Sigmoid colon (tissue), 7 donors: ENCODE results near the gene BCCIP. TPM values are rescaled to one million over a fixed set of nuclear protein-coding genes. Genes with fewer than 3 reads are reported as not detected.

Experiments
- DNase-seq: peaks from one replicate; pipeline ENCODE4 v3.0.0-alpha.2; 2019
- H3K27ac ChIP-seq, 4 donors: fragments of 200-600 bp; sonication (generic); one replicate each; pipeline ENCODE4 v1.5.1; 2016 to 2019; ENCODE audit warnings: mild to moderate bottlenecking in 1 of 4
- H3K27me3 ChIP-seq, 3 donors: fragments of 200-600 bp; sonication (generic); one replicate each; pipeline ENCODE4 v1.5.1; 2019; ENCODE audit warnings: mild to moderate bottlenecking in 1 of 3
- H3K36me3 ChIP-seq, 4 donors: fragments of 200-600 bp; sonication (generic); one replicate each; pipeline ENCODE4 v1.5.1; 2016 to 2019
- H3K4me1 ChIP-seq, 4 donors: fragments of 200-600 bp; sonication (generic); one replicate each; pipeline ENCODE4 v1.5.1; 2017 to 2019
- H3K4me3 ChIP-seq, 4 donors: fragments of 200-600 bp; sonication (generic); one replicate each; pipeline ENCODE4 v1.5.1; 2017 to 2019; ENCODE audit warnings: mild to moderate bottlenecking in 2 of 4, moderate library complexity in 1 of 4
- H3K9me3 ChIP-seq, 4 donors: fragments of 200-600 bp in 3 of 4; sonication (generic) in 3 of 4; one replicate each; pipeline versions ENCODE4 v1.5.1 to v1.6.1; 2013 to 2019
- EP300 ChIP-seq, 4 donors: sonication (generic); formaldehyde crosslinking; IDR thresholded peaks; one replicate each; pipeline ENCODE4 v1.6.1; 2017; ENCODE audit warnings: antibody characterized with exemption in 4 of 4
- POLR2A ChIP-seq, 2 donors: fragments of 450-650 bp; IDR thresholded peaks; one replicate each; pipeline ENCODE4 v1.6.1; 2016; ENCODE audit warnings: antibody characterized with exemption in 2 of 2, mild to moderate bottlenecking in 2 of 2, moderate library complexity in 2 of 2
- POLR2AphosphoS5 ChIP-seq, 4 donors: sonication (generic); formaldehyde crosslinking; IDR thresholded peaks; one replicate each; pipeline ENCODE4 v1.6.1; 2017; ENCODE audit warnings: antibody characterized with exemption in 4 of 4
- WGBS, 2 donors: extraction: QIAGEN DNeasy Blood & Tissue Kit; methylation state at CpG; one replicate each; pipeline ENCODE4 v1.1.7; 2013; 5-methylcytosine and 5-hydroxymethylcytosine counted together
- intact Hi-C: fragments of 100-400 bp; cut with DNase I; formaldehyde crosslinking; loops from one replicate; pipeline ENCODE4 v1.15.1; 2023
- polyA plus RNA-seq, 3 donors: library from polyadenylated mRNA; stranded (reverse); fragments of 200-250 nt; gene quantifications; one replicate each; pipeline ENCODE4 v1.2.3, GENCODE V29; 2013
- total RNA-seq, 4 donors: library from RNA; depleted of rRNA; stranded (reverse); fragments of >200 nt; gene quantifications; one replicate each; pipeline ENCODE4 v1.1.0, GENCODE V29; 2016
- TF ChIP-seq, protein P1 (sequence below), 4 experiments: fragments of 450-650 bp in 3 of 4; fragments of 200-600 bp in 1 of 4; IDR thresholded peaks; one replicate each; pipeline ENCODE4 v1.5.1; 2016 to 2019; ENCODE audit warnings: antibody characterized with exemption in 4 of 4, mild to moderate bottlenecking in 3 of 4, moderate library complexity in 2 of 4
- donor health status: healthy with polysubstance abuse.
- donor health status: Bipolar disorder and iron deficiency.
- donor health status: healthy.

Gene BCCIP
- total and polyA plus RNA-seq, 7 donors = 37.7 to 61.4 (median 49.9) TPM

DNA sequence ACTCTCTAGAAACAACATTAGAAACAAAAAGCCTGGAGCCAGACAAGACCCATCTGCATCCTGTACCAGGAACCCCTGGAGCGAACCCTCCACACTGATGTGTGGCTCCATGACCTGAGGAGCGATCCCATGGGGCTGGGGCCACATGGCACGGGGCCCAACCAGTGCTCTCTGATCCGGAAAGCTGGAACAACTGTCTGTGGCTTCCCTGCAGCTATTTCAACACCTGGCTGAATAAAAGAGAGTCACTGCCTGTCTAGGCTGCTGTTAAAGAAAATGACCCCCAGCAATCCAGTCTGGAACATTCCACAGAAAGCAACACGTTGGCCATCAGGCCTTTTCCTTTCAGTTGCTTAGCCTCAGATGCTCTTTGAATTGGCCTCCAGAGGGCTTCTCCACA is 21.2 kb upstream of the BCCIP start:
- TF ChIP-seq, protein P1, sequence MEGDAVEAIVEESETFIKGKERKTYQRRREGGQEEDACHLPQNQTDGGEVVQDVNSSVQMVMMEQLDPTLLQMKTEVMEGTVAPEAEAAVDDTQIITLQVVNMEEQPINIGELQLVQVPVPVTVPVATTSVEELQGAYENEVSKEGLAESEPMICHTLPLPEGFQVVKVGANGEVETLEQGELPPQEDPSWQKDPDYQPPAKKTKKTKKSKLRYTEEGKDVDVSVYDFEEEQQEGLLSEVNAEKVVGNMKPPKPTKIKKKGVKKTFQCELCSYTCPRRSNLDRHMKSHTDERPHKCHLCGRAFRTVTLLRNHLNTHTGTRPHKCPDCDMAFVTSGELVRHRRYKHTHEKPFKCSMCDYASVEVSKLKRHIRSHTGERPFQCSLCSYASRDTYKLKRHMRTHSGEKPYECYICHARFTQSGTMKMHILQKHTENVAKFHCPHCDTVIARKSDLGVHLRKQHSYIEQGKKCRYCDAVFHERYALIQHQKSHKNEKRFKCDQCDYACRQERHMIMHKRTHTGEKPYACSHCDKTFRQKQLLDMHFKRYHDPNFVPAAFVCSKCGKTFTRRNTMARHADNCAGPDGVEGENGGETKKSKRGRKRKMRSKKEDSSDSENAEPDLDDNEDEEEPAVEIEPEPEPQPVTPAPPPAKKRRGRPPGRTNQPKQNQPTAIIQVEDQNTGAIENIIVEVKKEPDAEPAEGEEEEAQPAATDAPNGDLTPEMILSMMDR (IDR thresholded peaks at IDR 0.05) = no peak
- no peak for TF ChIP-seq POLR2A (IDR thresholded peaks at IDR 0.05)
- TF ChIP-seq POLR2AphosphoS5 (IDR thresholded peaks at IDR 0.05) = no peak
- no peak for TF ChIP-seq EP300 (IDR thresholded peaks at IDR 0.05)
- DNase-seq = no peak
- Histone ChIP-seq H3K4me1 (no peaks in the 10 kb centered on the region), H3K9me3 (no peaks in the 10 kb centered on the region), H3K4me3 (no peak overlapping the region), H3K27me3 (no peaks in the 10 kb centered on the region), H3K36me3 (peaks cover 5 to 76% (median 17%) of the 10 kb centered on the region in 4 donors), H3K27ac (no peak overlapping the region)
- intact Hi-C loops = no loop called here
- WGBS, 2 donors = 88 to 91% methylated on average over 5 of the region's 5 CpGs

DNA sequence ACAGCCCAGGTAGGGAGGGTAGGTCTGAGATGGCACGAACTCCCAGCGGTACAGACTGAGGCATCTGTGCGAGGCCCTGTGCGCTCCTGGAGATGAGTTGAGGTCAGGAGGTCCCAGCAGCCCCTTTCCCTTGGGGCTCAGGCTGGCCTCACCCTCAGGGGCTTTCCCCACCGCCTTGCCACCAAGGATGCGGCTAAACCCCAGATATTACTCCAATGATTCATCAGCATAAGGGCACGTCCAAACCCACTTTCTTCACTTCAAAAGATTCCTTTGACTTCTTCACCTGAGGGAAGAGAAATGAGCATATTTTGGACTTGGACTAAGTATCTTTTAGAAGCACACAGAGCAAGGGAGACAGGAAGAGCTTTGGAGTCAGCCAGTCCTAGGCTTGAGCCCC is 20.6 kb upstream of the BCCIP start:
- no peaks in the 10 kb centered on the region for H3K4me1 ChIP-seq
- H3K27ac ChIP-seq = no peak overlapping the region
- H3K9me3 ChIP-seq = no peaks in the 10 kb centered on the region
- no peaks in the 10 kb centered on the region for H3K27me3 ChIP-seq
- H3K4me3 ChIP-seq = no peak overlapping the region
- no peak for TF ChIP-seq EP300 (IDR thresholded peaks at IDR 0.05)
- TF ChIP-seq, protein P1 (IDR thresholded peaks at IDR 0.05) = no peak
- no peak for TF ChIP-seq POLR2A (IDR thresholded peaks at IDR 0.05)
- TF ChIP-seq POLR2AphosphoS5 (IDR thresholded peaks at IDR 0.05) = no peak
- DNase-seq = no peak
- WGBS, 2 donors = 94 to 95% methylated on average over 7 of the region's 7 CpGs
- peaks cover 5 to 76% (median 20%) of the 10 kb centered on the region in 4 donors for H3K36me3 ChIP-seq
- intact Hi-C loops = no loop called here

DNA sequence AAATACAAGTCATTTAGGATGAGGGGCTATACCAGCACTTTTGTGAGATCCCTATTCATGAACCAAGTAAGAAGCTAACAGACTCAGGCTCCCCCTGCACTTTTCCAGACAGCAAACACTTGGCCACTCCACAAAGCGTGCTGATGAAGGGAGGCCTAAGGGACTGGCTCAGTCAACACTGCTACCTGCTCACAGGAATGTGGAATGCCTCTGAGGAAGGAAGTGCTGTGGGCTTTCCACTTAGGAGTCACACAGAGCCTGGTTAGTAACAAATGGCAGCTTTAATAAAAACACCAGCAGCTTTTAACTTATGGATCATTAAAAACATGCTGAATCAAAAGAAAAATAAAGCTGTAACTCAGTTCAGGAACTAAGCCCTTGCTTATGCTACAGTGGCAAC is 15.3 kb upstream of the BCCIP start:
- no peak for DNase-seq
- no peaks in the 10 kb centered on the region for H3K27me3 ChIP-seq
- no peaks in the 10 kb centered on the region for H3K4me1 ChIP-seq
- intact Hi-C loops = no loop called here
- no peak overlapping the region for H3K4me3 ChIP-seq
- H3K27ac ChIP-seq = no peak overlapping the region
- 88 to 90% methylated on average over 1 of the region's 1 CpG for WGBS, 2 donors
- no peaks in the 10 kb centered on the region for H3K9me3 ChIP-seq
- peaks cover 0 to 91% (median 32%) of the 10 kb centered on the region in 4 donors for H3K36me3 ChIP-seq
- TF ChIP-seq POLR2AphosphoS5 (IDR thresholded peaks at IDR 0.05) (no peak), EP300 (IDR thresholded peaks at IDR 0.05) (no peak), POLR2A (IDR thresholded peaks at IDR 0.05) (no peak)
- TF ChIP-seq, protein P1 (IDR thresholded peaks at IDR 0.05) = no peak

DNA sequence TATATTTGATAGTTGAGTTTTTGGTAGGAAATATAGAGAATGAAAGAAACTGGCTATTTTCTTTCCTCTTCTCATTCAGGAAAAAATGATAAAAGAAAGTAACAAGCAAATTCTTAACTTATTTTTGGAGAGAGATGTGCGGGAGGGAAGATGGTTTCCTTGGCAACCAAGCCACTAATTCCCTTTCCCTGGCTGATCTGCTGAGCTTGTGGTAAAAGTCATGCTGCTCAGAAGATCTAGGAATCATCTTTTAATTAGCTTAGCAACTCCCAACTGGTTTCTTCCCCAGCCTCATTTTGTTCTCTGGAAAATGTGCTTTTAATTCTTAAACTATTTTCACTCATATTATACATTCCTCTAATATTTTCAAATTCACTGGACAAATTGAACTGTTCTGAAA is 12.1 kb upstream of the BCCIP start:
- no peak for DNase-seq
- Histone ChIP-seq H3K4me3 (no peak overlapping the region), H3K9me3 (no peaks in the 10 kb centered on the region), H3K36me3 (peaks cover 7 to 97% (median 47%) of the 10 kb centered on the region in 4 donors), H3K27me3 (no peaks in the 10 kb centered on the region), H3K27ac (no peak overlapping the region), H3K4me1 (no peaks in the 10 kb centered on the region)
- no peak for TF ChIP-seq POLR2AphosphoS5 (IDR thresholded peaks at IDR 0.05)
- TF ChIP-seq POLR2A (IDR thresholded peaks at IDR 0.05) = no peak
- TF ChIP-seq, protein P1 (IDR thresholded peaks at IDR 0.05) = no peak
- no peak for TF ChIP-seq EP300 (IDR thresholded peaks at IDR 0.05)
- intact Hi-C loops = no loop called here
- WGBS, 2 donors = 96 to 98% methylated on average over 1 of the region's 1 CpG

DNA sequence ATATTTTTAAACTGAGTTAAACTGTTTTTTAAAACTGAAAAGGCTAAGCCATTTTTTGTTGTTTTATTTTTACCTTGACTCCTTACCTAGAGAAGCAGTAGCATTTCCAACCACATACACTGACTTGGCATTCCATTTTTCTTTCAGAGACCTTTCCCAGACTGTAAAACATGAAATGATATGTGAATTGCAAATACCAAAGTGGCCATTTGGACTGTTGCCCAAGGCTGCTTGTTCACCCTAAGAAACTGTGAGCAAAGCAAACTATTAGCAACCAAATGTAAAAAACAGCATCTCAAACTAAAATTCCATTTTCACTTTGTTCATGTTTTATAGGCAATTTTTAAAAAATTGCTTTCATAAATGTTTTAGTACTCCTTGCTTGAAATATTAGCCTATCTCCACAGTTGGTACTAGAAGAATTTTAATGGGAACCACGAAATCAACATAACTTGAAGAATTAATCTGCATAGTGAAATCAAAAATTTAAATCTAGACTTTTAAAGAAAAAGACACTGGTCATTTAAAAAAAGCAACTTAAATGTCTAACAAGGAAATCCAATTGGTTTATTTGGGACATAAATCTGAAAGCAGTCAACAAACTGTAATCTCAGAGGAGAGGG is 11.1 kb upstream of the BCCIP start:
- H3K4me1 ChIP-seq = no peaks in the 10 kb centered on the region
- 92 to 93% methylated on average over 1 of the region's 1 CpG for WGBS, 2 donors
- peaks cover 7 to 89% (median 42%) of the 10 kb centered on the region in 4 donors for H3K36me3 ChIP-seq
- no peaks in the 10 kb centered on the region for H3K9me3 ChIP-seq
- DNase-seq = no peak
- TF ChIP-seq POLR2AphosphoS5 (IDR thresholded peaks at IDR 0.05) (no peak), POLR2A (IDR thresholded peaks at IDR 0.05) (no peak), EP300 (IDR thresholded peaks at IDR 0.05) (no peak)
- TF ChIP-seq, protein P1 (IDR thresholded peaks at IDR 0.05) = no peak
- intact Hi-C loops = no loop called here
- no peak overlapping the region for H3K27ac ChIP-seq
- H3K27me3 ChIP-seq = no peaks in the 10 kb centered on the region
- H3K4me3 ChIP-seq = no peak overlapping the region
